ENCODE results near the gene MYO5A.

DNA sequence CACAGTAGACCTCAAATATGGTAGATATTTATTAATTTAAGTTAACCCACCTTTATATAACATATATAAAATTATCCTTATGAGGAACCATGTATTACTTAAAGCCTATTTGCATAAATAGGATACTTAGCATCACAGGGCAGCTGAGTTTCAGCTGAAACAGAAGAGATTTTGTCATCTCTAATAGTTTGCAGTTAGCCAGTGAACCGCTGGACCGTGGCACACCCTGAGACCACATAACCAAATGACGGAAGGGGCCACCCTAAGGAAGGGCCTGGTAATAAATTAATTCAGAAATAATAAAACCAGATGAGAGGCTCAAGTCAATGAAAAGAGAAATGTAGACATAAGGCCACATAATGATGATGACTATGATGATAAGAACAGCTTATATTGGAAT lies 107.7 kb downstream of the MYO5A start:
- TF ChIP-seq, protein P1, sequence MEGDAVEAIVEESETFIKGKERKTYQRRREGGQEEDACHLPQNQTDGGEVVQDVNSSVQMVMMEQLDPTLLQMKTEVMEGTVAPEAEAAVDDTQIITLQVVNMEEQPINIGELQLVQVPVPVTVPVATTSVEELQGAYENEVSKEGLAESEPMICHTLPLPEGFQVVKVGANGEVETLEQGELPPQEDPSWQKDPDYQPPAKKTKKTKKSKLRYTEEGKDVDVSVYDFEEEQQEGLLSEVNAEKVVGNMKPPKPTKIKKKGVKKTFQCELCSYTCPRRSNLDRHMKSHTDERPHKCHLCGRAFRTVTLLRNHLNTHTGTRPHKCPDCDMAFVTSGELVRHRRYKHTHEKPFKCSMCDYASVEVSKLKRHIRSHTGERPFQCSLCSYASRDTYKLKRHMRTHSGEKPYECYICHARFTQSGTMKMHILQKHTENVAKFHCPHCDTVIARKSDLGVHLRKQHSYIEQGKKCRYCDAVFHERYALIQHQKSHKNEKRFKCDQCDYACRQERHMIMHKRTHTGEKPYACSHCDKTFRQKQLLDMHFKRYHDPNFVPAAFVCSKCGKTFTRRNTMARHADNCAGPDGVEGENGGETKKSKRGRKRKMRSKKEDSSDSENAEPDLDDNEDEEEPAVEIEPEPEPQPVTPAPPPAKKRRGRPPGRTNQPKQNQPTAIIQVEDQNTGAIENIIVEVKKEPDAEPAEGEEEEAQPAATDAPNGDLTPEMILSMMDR (IDR thresholded peaks at IDR 0.05; ENCODE audit: low read length), result no peak
- TF ChIP-seq EZH2phosphoT487 (IDR thresholded peaks at IDR 0.05; ENCODE audit: low read length) (no peak), EZH2 (optimal IDR thresholded peaks at IDR 0.05; ENCODE audit: low read depth, low read length) (no peak)

Data from MM.1S (cell line).